NCI-H187 treated with DMSO at 0.1 percent for 48 hours (cell line): ENCODE measurements around the gene PLA2G4E.

Source experiments
- DNase-seq: peaks from one replicate; lab custom pipeline; 2025; lab: John Stamatoyannopoulos, UW

Gene PLA2G4E

GRCh38 chr15:41955807-41956525 is 64.9 kb downstream of the PLA2G4E start:
- no peak for DNase-seq

GRCh38 chr15:41955100-41955499 is 65.7 kb downstream of the PLA2G4E start:
- DNase-seq, result no peak

- no peak for DNase-seq
These were observed 66.8 kb downstream of the PLA2G4E start for GRCh38 chr15:41954036-41954435.

- DNase-seq, result no peak
These were observed 68.8 kb downstream of the PLA2G4E start for GRCh38 chr15:41952013-41952563.

- no peak for DNase-seq
These were observed 69.3 kb downstream of the PLA2G4E start for GRCh38 chr15:41951571-41951970.

GRCh38 chr15:41950489-41950888 is 70.4 kb downstream of the PLA2G4E start:
- DNase-seq, result no peak

- DNase-seq, result no peak
These were observed 70.7 kb downstream of the PLA2G4E start for GRCh38 chr15:41950127-41950483.

GRCh38 chr15:41949401-41950126 is 71.3 kb downstream of the PLA2G4E start:
- DNase-seq, result no peak

GRCh38 chr15:41948490-41948889 is 72.4 kb downstream of the PLA2G4E start:
- no peak for DNase-seq

- DNase-seq, result no peak
These were observed 73.9 kb downstream of the PLA2G4E start for GRCh38 chr15:41946970-41947369.

GRCh38 chr15:41945731-41946130 is 75.1 kb downstream of the PLA2G4E start:
- no peak for DNase-seq

GRCh38 chr15:41945221-41945620 is 75.6 kb downstream of the PLA2G4E start:
- no peak for DNase-seq

GRCh38 chr15:41944313-41944940 is 76.4 kb downstream of the PLA2G4E start:
- DNase-seq, result no peak

- DNase-seq, result no peak
These were observed 77.1 kb downstream of the PLA2G4E start for GRCh38 chr15:41943543-41944312.

- no peak for DNase-seq
These were observed 78.0 kb downstream of the PLA2G4E start for GRCh38 chr15:41942886-41943285.

GRCh38 chr15:41941644-41942415 is 79.0 kb downstream of the PLA2G4E start:
- DNase-seq, result no peak

- DNase-seq, result no peak
These were observed 80.4 kb downstream of the PLA2G4E start for GRCh38 chr15:41940441-41940857.

- no peak for DNase-seq
These were observed 80.9 kb downstream of the PLA2G4E start for GRCh38 chr15:41939986-41940385.

- no peak for DNase-seq
These were observed 83.3 kb downstream of the PLA2G4E start for GRCh38 chr15:41937568-41937923.

- DNase-seq, result no peak
These were observed 83.9 kb downstream of the PLA2G4E start for GRCh38 chr15:41936649-41937567.
